Measurements from ENCODE around the gene GARNL3.

The GARNL3 gene

DNA sequence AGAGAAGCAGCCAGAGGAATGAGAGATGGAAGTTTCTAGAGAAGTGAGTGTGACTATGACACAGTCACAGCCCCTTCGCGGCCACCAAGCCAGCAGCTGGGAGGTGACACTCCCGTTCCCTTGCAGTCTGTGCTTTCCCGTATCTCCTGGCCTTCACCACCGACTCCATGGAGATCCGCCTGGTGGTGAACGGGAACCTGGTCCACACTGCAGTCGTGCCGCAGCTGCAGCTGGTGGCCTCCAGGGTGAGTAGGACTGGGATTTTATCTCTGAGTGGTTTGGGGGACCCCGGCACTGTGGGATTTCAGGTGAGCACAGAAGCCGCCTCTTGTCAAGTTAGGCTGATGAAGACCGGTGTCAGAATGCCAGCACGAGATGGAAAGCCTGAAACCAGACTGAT is 120.3 kb downstream of the GARNL3 start:
- no CpG with 5 or more reads among the region's 13 CpGs for WGBS (ENCODE audit: insufficient coverage, insufficient read length)
- H3K36me3 ChIP-seq (ENCODE audit: control insufficient read depth, insufficient read depth, low read length), result no peaks in the 10 kb centered on the region
- H3K4me3 ChIP-seq (ENCODE audit: low read length), result no peak overlapping the region
- no peaks in the 10 kb centered on the region for H3K4me1 ChIP-seq (ENCODE audit: control insufficient read depth, insufficient read depth, low read length)
- DNase-seq (ENCODE audit: low read depth, low spot score), result no peak
- H3K27me3 ChIP-seq (ENCODE audit: control insufficient read depth, insufficient read depth, low read length), result no peaks in the 10 kb centered on the region
- no peaks in the 10 kb centered on the region for H3K9me3 ChIP-seq (ENCODE audit: control insufficient read depth, insufficient read depth, low read length)
- no peak overlapping the region for H3K27ac ChIP-seq (ENCODE audit: low read length)

DNA sequence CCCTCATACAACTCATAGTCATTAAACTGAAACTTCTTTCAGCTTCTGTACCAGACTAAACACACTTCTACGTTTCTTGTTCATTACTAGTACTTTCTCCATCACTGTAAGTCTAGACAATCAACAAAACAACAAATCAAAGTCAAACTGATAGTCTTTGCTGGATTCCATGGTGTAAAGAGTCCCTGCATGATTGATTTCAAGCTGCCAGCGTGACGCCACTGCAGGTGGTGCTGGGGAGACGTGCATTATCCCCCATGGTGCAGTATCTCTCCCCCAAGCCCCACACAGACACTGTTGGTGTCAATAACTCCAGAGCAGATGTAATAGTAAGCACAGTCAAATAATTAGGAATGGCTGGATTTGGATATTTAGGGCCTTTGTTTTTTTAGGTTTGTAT is 121.7 kb downstream of the GARNL3 start:
- no peaks in the 10 kb centered on the region for H3K36me3 ChIP-seq (ENCODE audit: control insufficient read depth, insufficient read depth, low read length)
- H3K9me3 ChIP-seq (ENCODE audit: control insufficient read depth, insufficient read depth, low read length), result no peaks in the 10 kb centered on the region
- no peak overlapping the region for H3K27ac ChIP-seq (ENCODE audit: low read length)
- H3K4me3 ChIP-seq (ENCODE audit: low read length), result no peak overlapping the region
- H3K4me1 ChIP-seq (ENCODE audit: control insufficient read depth, insufficient read depth, low read length), result no peaks in the 10 kb centered on the region
- no peaks in the 10 kb centered on the region for H3K27me3 ChIP-seq (ENCODE audit: control insufficient read depth, insufficient read depth, low read length)
- WGBS (ENCODE audit: insufficient coverage, insufficient read length), result no CpG with 5 or more reads among the region's 4 CpGs
- DNase-seq (ENCODE audit: low read depth, low spot score), result no peak

DNA sequence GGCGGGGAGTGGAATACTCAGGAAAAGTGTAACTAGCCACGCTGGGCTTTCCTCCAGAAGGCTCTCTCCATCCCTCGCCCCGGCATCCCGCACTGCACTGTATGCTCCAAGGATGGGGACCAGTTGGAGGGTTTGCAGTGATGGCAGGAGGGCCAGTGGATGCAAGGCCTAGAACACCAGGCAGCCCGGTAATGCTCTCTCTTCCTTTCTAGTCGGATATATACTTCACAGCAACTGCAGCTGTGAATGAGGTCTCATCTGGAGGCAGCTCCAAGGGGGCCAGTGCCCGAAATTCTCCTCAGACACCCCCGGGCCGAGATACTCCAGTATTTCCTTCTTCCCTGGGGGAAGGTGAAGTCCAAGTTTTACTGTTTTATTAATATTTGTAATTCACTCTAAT is 122.4 kb downstream of the GARNL3 start:
- no peak for DNase-seq (ENCODE audit: low read depth, low spot score)
- no peaks in the 10 kb centered on the region for H3K36me3 ChIP-seq (ENCODE audit: control insufficient read depth, insufficient read depth, low read length)
- H3K4me3 ChIP-seq (ENCODE audit: low read length), result no peak overlapping the region
- no peak overlapping the region for H3K27ac ChIP-seq (ENCODE audit: low read length)
- no peaks in the 10 kb centered on the region for H3K9me3 ChIP-seq (ENCODE audit: control insufficient read depth, insufficient read depth, low read length)
- no CpG with 5 or more reads among the region's 10 CpGs for WGBS (ENCODE audit: insufficient coverage, insufficient read length)
- H3K4me1 ChIP-seq (ENCODE audit: control insufficient read depth, insufficient read depth, low read length), result no peaks in the 10 kb centered on the region
- no peaks in the 10 kb centered on the region for H3K27me3 ChIP-seq (ENCODE audit: control insufficient read depth, insufficient read depth, low read length)

DNA sequence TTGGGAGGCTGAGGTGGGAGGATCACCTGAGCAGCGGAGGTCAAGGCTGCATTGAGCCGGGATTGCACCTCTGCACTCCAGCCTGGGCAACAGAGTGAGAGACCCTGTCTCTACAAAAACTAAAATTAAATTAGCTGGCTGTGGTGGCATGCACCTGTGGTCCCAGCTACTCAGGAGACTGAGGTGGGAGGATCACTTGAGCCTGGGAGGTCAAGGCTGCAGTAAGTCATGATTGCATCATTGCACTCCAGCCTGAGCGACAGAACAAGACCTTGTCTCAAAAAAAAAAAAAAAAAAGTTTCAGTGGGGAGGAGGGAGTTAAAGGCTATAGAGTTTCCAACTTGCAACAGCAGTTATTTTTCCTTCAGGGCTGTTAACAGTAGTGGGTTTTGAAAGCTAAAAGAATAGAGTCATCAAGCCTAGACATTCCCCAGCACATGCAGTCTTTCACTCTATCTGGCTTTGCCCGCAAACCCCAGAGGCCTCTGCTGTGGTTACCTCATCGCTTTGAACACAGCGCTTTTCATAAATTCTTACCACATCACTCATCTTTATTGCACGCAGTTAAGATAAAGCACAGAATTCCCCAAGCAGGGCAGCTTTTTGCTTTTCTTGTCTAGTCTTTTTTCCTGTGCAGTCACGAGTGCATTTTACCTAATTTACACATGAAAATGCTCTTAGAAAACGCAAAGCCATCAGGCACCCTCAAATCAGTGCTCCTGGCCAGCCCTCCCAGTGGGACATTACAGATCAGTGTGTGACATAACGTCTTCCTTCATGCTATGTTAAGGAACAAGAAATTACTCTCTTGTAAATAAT is 123.7 kb downstream of the GARNL3 start:
- Histone ChIP-seq H3K4me3 (ENCODE audit: low read length) (no peak overlapping the region), H3K36me3 (ENCODE audit: control insufficient read depth, insufficient read depth, low read length) (no peaks in the 10 kb centered on the region), H3K9me3 (ENCODE audit: control insufficient read depth, insufficient read depth, low read length) (no peaks in the 10 kb centered on the region), H3K27me3 (ENCODE audit: control insufficient read depth, insufficient read depth, low read length) (no peaks in the 10 kb centered on the region), H3K4me1 (ENCODE audit: control insufficient read depth, insufficient read depth, low read length) (no peaks in the 10 kb centered on the region), H3K27ac (ENCODE audit: low read length) (no peak overlapping the region)
- no CpG with 5 or more reads among the region's 10 CpGs for WGBS (ENCODE audit: insufficient coverage, insufficient read length)
- no peak for DNase-seq (ENCODE audit: low read depth, low spot score)

DNA sequence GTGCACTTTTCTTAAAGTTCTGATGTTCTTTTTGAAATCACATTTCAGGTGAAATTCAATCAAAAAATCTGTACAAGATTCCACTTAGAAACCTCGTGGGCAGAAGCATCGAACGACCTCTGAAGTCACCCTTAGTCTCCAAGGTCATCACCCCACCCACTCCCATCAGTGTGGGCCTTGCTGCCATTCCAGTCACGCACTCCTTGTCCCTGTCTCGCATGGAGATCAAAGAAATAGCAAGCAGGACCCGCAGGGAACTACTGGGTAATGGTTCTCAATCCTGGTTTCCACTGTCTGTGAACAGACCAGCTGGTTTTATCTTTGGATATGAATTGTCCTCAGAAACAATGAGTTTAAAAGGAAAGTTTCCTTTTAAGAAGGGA is 124.3 kb downstream of the GARNL3 start:
- no peak overlapping the region for H3K27ac ChIP-seq (ENCODE audit: low read length)
- H3K4me1 ChIP-seq (ENCODE audit: control insufficient read depth, insufficient read depth, low read length), result no peaks in the 10 kb centered on the region
- H3K9me3 ChIP-seq (ENCODE audit: control insufficient read depth, insufficient read depth, low read length), result no peaks in the 10 kb centered on the region

DNA sequence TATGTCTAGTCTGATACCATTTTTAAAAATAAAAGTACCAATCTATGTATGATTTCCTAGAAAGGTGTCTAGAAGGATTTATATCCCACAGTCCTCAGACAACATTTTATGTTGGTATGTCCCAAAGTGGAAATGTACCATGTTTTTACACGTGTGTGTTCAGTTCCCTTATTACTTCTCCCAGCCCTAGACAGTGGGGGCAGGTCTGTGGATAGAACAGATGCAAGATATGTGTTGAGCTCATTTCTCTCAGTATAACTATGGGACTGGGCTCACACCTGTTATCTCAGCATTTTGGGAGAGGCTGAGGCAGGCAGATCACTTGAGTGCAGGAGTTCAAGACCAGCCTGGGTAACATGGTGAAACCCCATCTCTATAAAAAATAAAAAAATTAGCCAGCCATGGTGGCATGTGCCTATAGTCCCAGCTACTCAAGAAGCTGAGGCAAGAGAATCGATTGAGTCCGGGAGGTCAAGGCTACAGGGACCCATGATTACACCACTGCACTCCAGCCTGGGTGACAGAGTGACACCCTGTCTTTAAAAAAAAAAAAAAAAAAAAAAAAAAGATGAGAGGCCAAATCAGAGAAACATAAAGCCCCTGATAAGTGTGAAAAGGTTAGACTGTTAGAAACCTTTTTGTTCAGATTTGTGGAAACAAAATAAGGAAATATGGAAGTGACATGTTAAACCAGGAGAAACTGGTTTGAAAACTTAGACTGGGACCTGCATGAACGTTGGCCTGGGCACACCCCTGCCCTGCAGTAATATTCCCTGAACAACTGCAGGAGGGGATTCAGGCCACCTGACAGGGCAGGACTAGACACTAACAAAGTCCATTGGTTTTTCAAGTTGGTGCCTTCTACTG is 125.0 kb downstream of the GARNL3 start:
- no peak for DNase-seq (ENCODE audit: low read depth, low spot score)
- Histone ChIP-seq H3K4me1 (ENCODE audit: control insufficient read depth, insufficient read depth, low read length) (no peaks in the 10 kb centered on the region), H3K36me3 (ENCODE audit: control insufficient read depth, insufficient read depth, low read length) (no peaks in the 10 kb centered on the region), H3K27me3 (ENCODE audit: control insufficient read depth, insufficient read depth, low read length) (no peaks in the 10 kb centered on the region), H3K27ac (ENCODE audit: low read length) (no peak overlapping the region), H3K9me3 (ENCODE audit: control insufficient read depth, insufficient read depth, low read length) (no peaks in the 10 kb centered on the region), H3K4me3 (ENCODE audit: low read length) (no peak overlapping the region)
- WGBS (ENCODE audit: insufficient coverage, insufficient read length), result no CpG with 5 or more reads among the region's 4 CpGs

More for the DNA sequence above, 124.3 kb downstream of the GARNL3 start:
- H3K27me3 ChIP-seq (ENCODE audit: control insufficient read depth, insufficient read depth, low read length), result no peaks in the 10 kb centered on the region
- H3K36me3 ChIP-seq (ENCODE audit: control insufficient read depth, insufficient read depth, low read length), result no peaks in the 10 kb centered on the region
- DNase-seq (ENCODE audit: low read depth, low spot score), result no peak
- no peak overlapping the region for H3K4me3 ChIP-seq (ENCODE audit: low read length)
- WGBS (ENCODE audit: insufficient coverage, insufficient read length), result no CpG with 5 or more reads among the region's 6 CpGs

DNA sequence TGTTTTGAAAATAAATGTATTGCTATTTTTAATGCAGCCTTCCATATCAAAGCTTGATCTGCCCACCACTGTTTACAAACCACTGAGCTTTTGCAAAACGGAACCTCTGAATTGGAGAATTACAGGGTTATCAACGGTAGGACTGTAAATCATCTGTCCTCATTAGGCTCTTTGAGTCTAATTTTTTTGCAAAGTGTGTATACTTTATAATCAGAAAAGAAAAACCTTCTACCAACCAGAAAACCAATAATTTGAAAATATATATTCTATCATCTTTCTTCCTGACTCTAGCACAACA is 125.6 kb downstream of the GARNL3 start:
- Histone ChIP-seq H3K27ac (ENCODE audit: low read length) (no peak overlapping the region), H3K4me1 (ENCODE audit: control insufficient read depth, insufficient read depth, low read length) (no peaks in the 10 kb centered on the region), H3K4me3 (ENCODE audit: low read length) (no peak overlapping the region), H3K27me3 (ENCODE audit: control insufficient read depth, insufficient read depth, low read length) (no peaks in the 10 kb centered on the region), H3K9me3 (ENCODE audit: control insufficient read depth, insufficient read depth, low read length) (no peaks in the 10 kb centered on the region), H3K36me3 (ENCODE audit: control insufficient read depth, insufficient read depth, low read length) (no peaks in the 10 kb centered on the region)
- DNase-seq (ENCODE audit: low read depth, low spot score), result no peak
- WGBS (ENCODE audit: insufficient coverage, insufficient read length), result no CpG with 5 or more reads among the region's 2 CpGs

DNA sequence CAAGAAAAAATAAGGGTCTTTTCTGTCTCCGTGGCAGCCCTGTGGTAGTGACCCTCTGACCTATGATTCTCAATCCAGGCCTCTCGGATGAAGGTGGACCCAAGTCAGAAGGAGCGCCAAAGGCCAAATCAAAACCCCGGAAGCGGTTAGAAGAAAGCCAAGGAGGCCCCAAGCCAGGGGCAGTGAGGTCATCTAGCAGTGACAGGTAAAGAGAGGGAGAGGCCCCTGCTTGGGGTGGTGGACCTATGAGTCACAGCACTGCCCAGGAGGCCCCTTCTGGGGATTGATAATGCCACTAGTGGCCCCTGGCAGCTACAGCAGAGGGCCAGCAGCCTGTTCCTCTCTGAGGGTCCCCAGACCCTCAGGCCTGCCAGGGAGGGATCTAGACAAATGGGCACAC is 126.0 kb downstream of the GARNL3 start:
- H3K27ac ChIP-seq (ENCODE audit: low read length), result no peak overlapping the region
- WGBS (ENCODE audit: insufficient coverage, insufficient read length), result no CpG with 5 or more reads among the region's 5 CpGs
- H3K27me3 ChIP-seq (ENCODE audit: control insufficient read depth, insufficient read depth, low read length), result no peaks in the 10 kb centered on the region
- H3K4me3 ChIP-seq (ENCODE audit: low read length), result no peak overlapping the region
- H3K9me3 ChIP-seq (ENCODE audit: control insufficient read depth, insufficient read depth, low read length), result no peaks in the 10 kb centered on the region
- H3K36me3 ChIP-seq (ENCODE audit: control insufficient read depth, insufficient read depth, low read length), result no peaks in the 10 kb centered on the region
- no peaks in the 10 kb centered on the region for H3K4me1 ChIP-seq (ENCODE audit: control insufficient read depth, insufficient read depth, low read length)
- DNase-seq (ENCODE audit: low read depth, low spot score), result no peak

DNA sequence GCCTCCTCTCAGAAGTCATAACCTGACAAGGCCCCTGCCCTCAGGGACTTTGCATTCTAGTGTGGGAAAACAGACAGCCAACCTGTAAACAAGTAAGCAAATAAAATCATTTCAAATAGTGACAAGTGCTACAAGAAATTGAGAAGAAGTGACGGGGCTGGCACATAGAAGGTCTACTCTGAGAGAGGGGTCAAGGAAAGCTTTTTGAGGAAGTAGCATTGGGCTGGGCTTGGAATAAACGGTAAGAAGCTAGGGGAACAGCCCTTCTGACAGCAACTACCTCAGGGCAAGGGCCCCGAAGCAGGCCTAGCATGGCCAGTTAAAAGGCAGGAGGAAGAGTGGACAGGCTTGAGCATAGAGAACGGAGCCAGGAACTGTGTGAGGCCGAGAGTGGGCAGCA is 127.6 kb downstream of the GARNL3 start:
- H3K9me3 ChIP-seq (ENCODE audit: control insufficient read depth, insufficient read depth, low read length), result no peaks in the 10 kb centered on the region
- H3K4me3 ChIP-seq (ENCODE audit: low read length), result no peak overlapping the region
- no peak for DNase-seq (ENCODE audit: low read depth, low spot score)
- WGBS (ENCODE audit: insufficient coverage, insufficient read length), result no CpG with 5 or more reads among the region's 5 CpGs
- H3K4me1 ChIP-seq (ENCODE audit: control insufficient read depth, insufficient read depth, low read length), result 0 out of 2 replicates have a peak, but pooled peaks cover 3% of the 10 kb centered on the region
- H3K27ac ChIP-seq (ENCODE audit: low read length), result no peak overlapping the region
- no peaks in the 10 kb centered on the region for H3K27me3 ChIP-seq (ENCODE audit: control insufficient read depth, insufficient read depth, low read length)
- H3K36me3 ChIP-seq (ENCODE audit: control insufficient read depth, insufficient read depth, low read length), result no peaks in the 10 kb centered on the region

DNA sequence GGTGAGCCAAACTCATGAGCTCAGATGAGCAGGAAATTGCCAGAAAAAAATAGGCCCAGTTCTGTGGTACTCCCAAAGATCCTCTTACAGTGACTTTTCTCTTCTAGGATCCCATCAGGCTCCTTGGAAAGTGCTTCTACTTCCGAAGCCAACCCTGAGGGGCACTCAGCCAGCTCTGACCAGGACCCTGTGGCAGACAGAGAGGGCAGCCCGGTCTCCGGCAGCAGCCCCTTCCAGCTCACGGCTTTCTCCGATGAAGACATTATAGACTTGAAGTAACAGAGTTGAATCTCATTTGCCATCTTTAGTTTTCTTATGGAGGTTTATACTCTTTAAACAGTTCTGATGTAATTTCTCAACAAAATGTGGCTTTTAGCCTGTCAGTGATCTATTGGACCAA is 128.4 kb downstream of the GARNL3 start:
- Histone ChIP-seq H3K27ac (ENCODE audit: low read length) (no peak overlapping the region), H3K9me3 (ENCODE audit: control insufficient read depth, insufficient read depth, low read length) (no peaks in the 10 kb centered on the region), H3K4me3 (ENCODE audit: low read length) (no peak overlapping the region), H3K36me3 (ENCODE audit: control insufficient read depth, insufficient read depth, low read length) (no peaks in the 10 kb centered on the region), H3K4me1 (ENCODE audit: control insufficient read depth, insufficient read depth, low read length) (0 out of 2 replicates have a peak, but pooled peaks cover 3% of the 10 kb centered on the region), H3K27me3 (ENCODE audit: control insufficient read depth, insufficient read depth, low read length) (no peaks in the 10 kb centered on the region)
- WGBS (ENCODE audit: insufficient coverage, insufficient read length), result no CpG with 5 or more reads among the region's 5 CpGs
- no peak for DNase-seq (ENCODE audit: low read depth, low spot score)
